Neuronal stem cell (in vitro differentiated cells): ENCODE measurements around the gene IL9R.

Experiments used
- DNase-seq: peaks from one replicate; pipeline ENCODE4 v3.0.0-alpha.2; 2013; ENCODE audit warnings: low spot score
- H2AFZ ChIP-seq: one replicate; pipeline ENCODE4 v1.6.1; 2013; ENCODE audit warnings: mild to moderate bottlenecking, low read length, inconsistent platforms
- H2AK5ac ChIP-seq: 2 replicates; pipeline ENCODE4 v1.6.1; 2013; ENCODE audit warnings: low read depth, mild to moderate bottlenecking, inconsistent platforms, low read length, moderate library complexity, mixed read lengths
- H2BK120ac ChIP-seq: 2 replicates; pipeline ENCODE4 v1.6.1; 2013; ENCODE audit warnings: low read depth, mild to moderate bottlenecking, inconsistent platforms, low read length, moderate library complexity, mixed read lengths
- H2BK12ac ChIP-seq: one replicate; pipeline ENCODE4 v1.6.1; 2013; ENCODE audit warnings: low read length, inconsistent platforms
- H2BK15ac ChIP-seq: 2 replicates; pipeline ENCODE4 v1.6.1; 2013; ENCODE audit warnings: mild to moderate bottlenecking, low read length, inconsistent platforms, mixed read lengths
- H2BK5ac ChIP-seq: one replicate; pipeline ENCODE4 v1.6.1; 2013; ENCODE audit warnings: inconsistent platforms, mild to moderate bottlenecking, low read length, moderate library complexity
- H3K14ac ChIP-seq: one replicate; pipeline ENCODE4 v1.6.1; 2013; ENCODE audit warnings: low read length, inconsistent platforms
- H3K18ac ChIP-seq: 2 replicates; pipeline ENCODE4 v1.6.1; 2013; ENCODE audit warnings: low read length, inconsistent platforms
- H3K23ac ChIP-seq: 2 replicates; pipeline ENCODE4 v1.6.1; 2013; ENCODE audit warnings: low read depth, mild to moderate bottlenecking, mixed read lengths, low read length, inconsistent platforms; ENCODE audit not compliant: poor library complexity
- H3K27ac ChIP-seq: replicated peaks from 3 replicates; pipeline ENCODE4 v1.5.1; 2013; ENCODE audit warnings: low read length, inconsistent platforms
- H3K27me3 ChIP-seq, 3 experiments: 2 replicates each; pipeline ENCODE4 v1.6.1; 2013; ENCODE audit warnings: low read length in 3 of 3, mild to moderate bottlenecking in 2 of 3, inconsistent platforms in 1 of 3, low read depth in 1 of 3, mixed read lengths in 1 of 3, moderate library complexity in 1 of 3; ENCODE audit not compliant: control insufficient read depth in 3 of 3, insufficient read depth in 3 of 3
- H3K36me3 ChIP-seq, 2 donors: replicated peaks in 1 of 2; 2 replicates each; pipeline ENCODE4 v1.6.1; 2013; ENCODE audit warnings: low read length in 2 of 2; ENCODE audit not compliant: control insufficient read depth in 2 of 2, insufficient read depth in 2 of 2
- H3K4ac ChIP-seq: 2 replicates; pipeline ENCODE4 v1.6.1; 2013; ENCODE audit warnings: inconsistent platforms, mild to moderate bottlenecking, low read length, moderate library complexity
- H3K4me1 ChIP-seq, 2 donors: 1 replicate in 1 of 2; 2 replicates in 1 of 2; pipeline ENCODE4 v1.6.1; 2013; ENCODE audit warnings: low read length in 2 of 2, low read depth in 1 of 2; ENCODE audit not compliant: control insufficient read depth in 2 of 2, insufficient read depth in 1 of 2
- H3K4me2 ChIP-seq: one replicate; pipeline ENCODE4 v1.6.1; 2013; ENCODE audit warnings: mild to moderate bottlenecking, low read length, inconsistent platforms; ENCODE audit not compliant: insufficient read depth, poor library complexity, severe bottlenecking
- H3K4me3 ChIP-seq, 2 donors: 2 replicates each; pipeline ENCODE4 v1.5.1; 2013; ENCODE audit warnings: low read length in 2 of 2, mild to moderate bottlenecking in 2 of 2, inconsistent platforms in 1 of 2, moderate library complexity in 1 of 2
- H3K79me1 ChIP-seq: one replicate; pipeline ENCODE4 v1.6.1; 2013; ENCODE audit warnings: low read depth, mild to moderate bottlenecking, inconsistent platforms, low read length, moderate library complexity
- H3K9ac ChIP-seq: one replicate; pipeline ENCODE4 v1.6.1; 2013; ENCODE audit warnings: mild to moderate bottlenecking, low read depth, low read length, inconsistent platforms; ENCODE audit not compliant: poor library complexity
- H3K9me3 ChIP-seq, 2 donors: replicated peaks in 1 of 2; 2 replicates each; pipeline versions ENCODE3 to v1.6.1; 2013; ENCODE audit warnings: low read length in 2 of 2, mild to moderate bottlenecking in 2 of 2, inconsistent platforms in 1 of 2, low read depth in 1 of 2, mixed read lengths in 1 of 2, moderate library complexity in 1 of 2; ENCODE audit not compliant: control insufficient read depth in 2 of 2, insufficient read depth in 1 of 2
- H4K8ac ChIP-seq: one replicate; pipeline ENCODE4 v1.6.1; 2013; ENCODE audit warnings: low read depth, mild to moderate bottlenecking, inconsistent platforms, low read length, moderate library complexity
- H4K91ac ChIP-seq: one replicate; pipeline ENCODE4 v1.6.1; 2013; ENCODE audit warnings: low read length, low read depth, mild to moderate bottlenecking, inconsistent platforms; ENCODE audit not compliant: poor library complexity
- WGBS, 2 donors: extraction: QIAGEN DNeasy Blood & Tissue Kit; methylation state at CpG; one replicate each; pipeline ENCODE4 v1.1.7; 2013; ENCODE audit warnings: missing lambda C conversion rate in 2 of 2, mixed read lengths in 1 of 2; ENCODE audit not compliant: insufficient read length in 2 of 2, insufficient replicate concordance in 1 of 2; ENCODE audit errors: extremely low coverage in 2 of 2; 5-methylcytosine and 5-hydroxymethylcytosine counted together

The IL9R gene

DNA sequence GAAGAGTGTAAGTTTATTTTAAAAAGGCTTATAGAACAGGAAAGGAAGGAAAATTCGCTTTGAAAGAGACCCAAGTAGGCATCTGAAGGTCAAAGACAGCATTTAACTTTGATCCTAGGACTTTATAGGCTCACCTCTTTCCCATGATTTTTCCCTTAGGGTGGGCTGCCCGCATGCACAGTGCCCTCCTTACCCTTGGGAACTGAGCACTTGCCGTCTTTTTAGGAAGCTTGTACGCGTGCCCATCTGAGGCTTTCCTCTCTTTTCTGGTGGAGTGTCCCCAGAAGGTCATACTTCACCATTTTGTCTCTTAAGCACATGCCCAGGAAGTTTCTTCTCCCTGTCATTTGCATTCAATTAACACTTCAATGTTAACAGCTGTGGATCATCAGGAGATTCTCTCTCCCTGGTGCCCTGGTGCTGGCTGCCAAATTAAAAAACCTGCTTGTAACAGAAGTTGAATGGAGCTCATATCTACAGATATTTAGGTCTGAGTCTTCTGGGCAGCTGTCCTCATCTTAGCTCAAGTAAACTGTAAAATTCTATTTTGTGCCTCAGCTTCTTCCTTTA lies 38.4 kb upstream of the IL9R start:
- Histone ChIP-seq H2BK12ac (no peak overlapping the region), H2BK15ac (no peak overlapping the region), H3K4ac (no peak overlapping the region), H4K91ac (no peak overlapping the region), H3K79me1 (no peaks in the 10 kb centered on the region), H3K27me3 (peaks cover 0 to 4% (median 0%) of the 10 kb centered on the region in 3 experiments), H4K8ac (no peak overlapping the region), H2BK5ac (no peak overlapping the region), H3K4me3 (no peak overlapping the region), H2AFZ (no peak overlapping the region), H2BK120ac (no peak overlapping the region), H3K14ac (no peak overlapping the region), H3K4me2 (no peak overlapping the region), H3K4me1 (no peaks in the 10 kb centered on the region), H3K9ac (no peak overlapping the region), H3K9me3 (peaks cover 0 to 8% of the 10 kb centered on the region in 2 donors), H3K23ac (no peak overlapping the region), H2AK5ac (no peak overlapping the region), H3K27ac (no peak overlapping the region), H3K18ac (no peak overlapping the region), H3K36me3 (no peaks in the 10 kb centered on the region)
- no peak for DNase-seq
- WGBS, 2 donors, result no CpG with 5 or more reads among the region's 5 CpGs

DNA sequence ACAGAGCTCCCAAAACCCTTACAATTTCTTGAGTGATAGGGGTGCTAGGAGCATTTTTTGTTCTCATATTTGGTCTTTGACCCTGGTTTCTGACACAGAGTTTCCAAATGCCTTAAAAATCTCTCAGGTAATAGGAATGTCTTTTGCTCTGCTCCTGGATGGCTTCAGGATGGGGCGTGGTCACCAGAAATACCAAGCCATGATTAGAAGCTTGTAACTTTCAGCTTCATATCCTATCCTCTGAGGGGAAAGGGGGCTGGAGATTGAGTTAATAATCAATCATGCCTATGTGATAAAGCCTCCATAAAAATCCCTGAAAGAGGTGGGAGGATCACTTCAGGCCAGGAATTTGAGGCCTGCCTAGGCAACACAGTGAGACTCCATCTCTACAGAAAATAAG lies 34.6 kb upstream of the IL9R start:
- Histone ChIP-seq H3K4me3 (no peak overlapping the region), H3K4me1 (no peaks in the 10 kb centered on the region), H3K9ac (no peak overlapping the region), H3K9me3 (peaks cover 0 to 5% of the 10 kb centered on the region in 2 donors), H3K27ac (no peak overlapping the region), H3K18ac (no peak overlapping the region), H3K4ac (no peak overlapping the region), H4K8ac (no peak overlapping the region), H3K79me1 (no peaks in the 10 kb centered on the region), H3K23ac (no peak overlapping the region), H4K91ac (no peak overlapping the region), H3K36me3 (no peaks in the 10 kb centered on the region), H2BK5ac (no peak overlapping the region), H2AFZ (no peak overlapping the region), H3K14ac (no peak overlapping the region), H2BK15ac (no peak overlapping the region), H2BK120ac (no peak overlapping the region), H2AK5ac (no peak overlapping the region), H2BK12ac (no peak overlapping the region), H3K4me2 (no peak overlapping the region), H3K27me3 (peaks cover 0 to 4% (median 0%) of the 10 kb centered on the region in 3 experiments)
- DNase-seq, result no peak
- no CpG with 5 or more reads among the region's 1 CpG for WGBS, 2 donors

DNA sequence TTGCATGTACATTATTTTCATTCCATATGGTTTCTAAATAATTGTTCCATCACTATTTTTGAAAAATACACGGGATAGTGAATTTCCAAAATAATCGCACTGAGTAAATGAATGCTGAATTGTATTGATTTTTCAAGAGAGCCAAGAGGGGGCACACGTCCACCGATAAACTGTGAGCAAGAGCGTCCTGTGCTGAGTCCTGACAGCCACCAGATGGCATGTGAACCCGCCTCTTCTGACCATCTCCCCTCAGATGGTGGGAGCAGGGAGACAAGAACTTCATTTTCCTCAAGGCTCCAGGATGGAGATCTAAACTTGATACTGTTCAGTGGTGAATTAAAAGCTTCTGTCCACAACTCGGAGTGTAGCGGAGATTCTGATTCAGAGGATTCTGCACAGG lies 30.6 kb upstream of the IL9R start:
- Histone ChIP-seq H2BK15ac (no peak overlapping the region), H3K23ac (no peak overlapping the region), H2AFZ (no peak overlapping the region), H2BK120ac (no peak overlapping the region), H3K79me1 (no peaks in the 10 kb centered on the region), H3K27ac (no peak overlapping the region), H4K8ac (no peak overlapping the region), H3K27me3 (no peaks in the 10 kb centered on the region), H3K9ac (no peak overlapping the region), H2BK5ac (no peak overlapping the region), H2AK5ac (no peak overlapping the region), H3K4ac (no peak overlapping the region), H3K4me2 (no peak overlapping the region), H3K4me3 (no peak overlapping the region), H3K18ac (no peak overlapping the region), H4K91ac (no peak overlapping the region), H2BK12ac (no peak overlapping the region), H3K14ac (no peak overlapping the region), H3K9me3 (peaks cover 3 to 5% of the 10 kb centered on the region in 2 donors), H3K4me1 (no peaks in the 10 kb centered on the region), H3K36me3 (no peaks in the 10 kb centered on the region)
- no CpG with 5 or more reads among the region's 8 CpGs for WGBS, 2 donors
- DNase-seq, result no peak

DNA sequence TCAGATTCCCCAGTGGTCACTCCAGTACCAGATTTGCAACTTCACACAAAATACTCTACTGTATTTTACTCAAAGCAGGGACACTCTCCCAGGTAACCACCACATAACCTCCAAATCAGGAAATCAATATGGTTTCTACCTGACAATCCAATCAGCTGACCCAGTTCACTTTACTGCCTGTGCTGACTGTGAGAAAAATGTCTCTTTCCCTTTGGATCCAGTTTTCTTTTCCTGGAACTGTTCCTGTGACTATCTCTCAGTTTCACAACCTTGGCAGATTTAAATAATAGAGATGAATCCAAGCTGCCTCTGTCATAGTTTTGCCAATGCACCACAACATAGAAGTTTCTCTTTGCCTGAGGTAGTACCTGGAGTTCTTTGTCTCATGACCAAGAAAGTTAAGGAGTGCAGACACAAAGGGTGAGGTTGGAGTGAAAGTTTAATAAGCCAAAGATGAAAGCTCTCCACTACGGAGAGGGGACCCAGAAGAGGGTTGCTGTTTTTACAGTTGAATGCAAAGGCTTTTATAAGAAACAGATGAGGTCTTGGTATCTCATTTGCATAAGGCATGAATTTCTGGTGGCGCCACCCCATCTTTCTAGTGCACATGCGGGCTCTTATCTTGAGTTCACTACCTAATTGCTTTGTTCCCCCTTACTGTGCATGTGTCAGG lies 29.7 kb upstream of the IL9R start:
- Histone ChIP-seq H2BK5ac (no peak overlapping the region), H2BK120ac (no peak overlapping the region)
- WGBS, 2 donors, result no CpG with 5 or more reads among the region's 3 CpGs

More for the DNA sequence above, 29.7 kb upstream of the IL9R start:
- H3K27ac ChIP-seq, result no peak overlapping the region
- H2BK12ac ChIP-seq, result no peak overlapping the region
- no peak overlapping the region for H2AFZ ChIP-seq
- H3K27me3 ChIP-seq, result no peaks in the 10 kb centered on the region
- DNase-seq, result no peak
- H3K9me3 ChIP-seq, result peaks cover 3 to 5% of the 10 kb centered on the region in 2 donors
- no peak overlapping the region for H3K9ac ChIP-seq
- no peaks in the 10 kb centered on the region for H3K79me1 ChIP-seq
- H2BK15ac ChIP-seq, result no peak overlapping the region
- H3K4me3 ChIP-seq, result no peak overlapping the region
- no peaks in the 10 kb centered on the region for H3K36me3 ChIP-seq
- H4K91ac ChIP-seq, result no peak overlapping the region
- H4K8ac ChIP-seq, result no peak overlapping the region
- H3K4ac ChIP-seq, result no peak overlapping the region
- H3K18ac ChIP-seq, result no peak overlapping the region
- no peak overlapping the region for H3K14ac ChIP-seq
- no peak overlapping the region for H2AK5ac ChIP-seq
- H3K4me1 ChIP-seq, result no peaks in the 10 kb centered on the region
- H3K23ac ChIP-seq, result no peak overlapping the region
- H3K4me2 ChIP-seq, result no peak overlapping the region
